ENCODE measurements around the gene IGF2BP1. TPM values are rescaled to one million over a fixed set of nuclear protein-coding genes. Genes with fewer than 3 reads are reported as not detected.
"Not testable (repeated sequence)": the region's sequence is repeated elsewhere in the genome, so short reads cannot be mapped to it uniquely, and the experiment has no call there.

IGF2BP1 gene
- total and polyA plus RNA-seq, 4 donors: 1.4 to 7.5 (median 6.5) TPM

GRCh38 chr17:49069585-49070273 is 72.5 kb downstream of the IGF2BP1 start:
- Histone ChIP-seq H3K27ac (ENCODE audit: low read depth, low read length) (no peak overlapping the region), H3K36me3 (ENCODE audit: control insufficient read depth, insufficient read depth, low read length) (no peaks in the 10 kb centered on the region), H3K27me3 (ENCODE audit: control insufficient read depth, insufficient read depth, low read length) (no peaks in the 10 kb centered on the region), H3K4me1 (ENCODE audit: control insufficient read depth, insufficient read depth, low read length) (peaks cover under 1% of the 10 kb centered on the region), H3K4me3 (ENCODE audit: low read depth, low read length) (no peak overlapping the region), H3K9me3 (ENCODE audit: control insufficient read depth, insufficient read depth, low read length) (no peaks in the 10 kb centered on the region)
- WGBS (ENCODE audit: insufficient coverage): 100% methylated on average over 1 of the region's 2 CpGs
- no peak for DNase-seq (ENCODE audit: low read depth in 4 of 6, low spot score in 6 of 6)

DNA sequence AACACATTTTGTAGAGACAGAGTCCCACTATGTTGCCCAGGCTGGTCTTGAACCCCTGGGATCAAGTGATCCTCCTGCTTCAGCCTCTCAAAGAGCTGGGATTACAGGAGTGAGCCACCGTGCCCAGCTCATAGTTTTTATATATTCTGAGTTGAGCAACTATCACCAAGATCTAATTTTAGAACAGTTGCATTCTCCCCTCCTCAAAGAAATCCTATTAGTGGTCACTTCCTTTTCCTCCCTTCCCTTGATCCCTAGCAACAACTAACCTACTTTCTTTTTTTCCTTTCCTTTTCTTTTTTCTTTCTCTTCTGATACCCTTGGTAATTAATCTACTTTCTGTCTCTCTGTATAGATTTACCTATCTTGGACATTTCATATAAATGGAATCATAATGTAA is 73.9 kb downstream of the IGF2BP1 start:
- no CpG with 5 or more reads among the region's 1 CpG for WGBS (ENCODE audit: insufficient coverage)
- no peaks in the 10 kb centered on the region for H3K4me1 ChIP-seq (ENCODE audit: control insufficient read depth, insufficient read depth, low read length)
- no peak overlapping the region for H3K27ac ChIP-seq (ENCODE audit: low read depth, low read length)
- DNase-seq (ENCODE audit: low read depth in 4 of 6, low spot score in 6 of 6): no peak
- H3K27me3 ChIP-seq (ENCODE audit: control insufficient read depth, insufficient read depth, low read length): no peaks in the 10 kb centered on the region
- no peak overlapping the region for H3K4me3 ChIP-seq (ENCODE audit: low read depth, low read length)
- no peaks in the 10 kb centered on the region for H3K36me3 ChIP-seq (ENCODE audit: control insufficient read depth, insufficient read depth, low read length)
- H3K9me3 ChIP-seq (ENCODE audit: control insufficient read depth, insufficient read depth, low read length): no peaks in the 10 kb centered on the region

- Histone ChIP-seq H3K36me3 (ENCODE audit: control insufficient read depth, insufficient read depth, low read length) (no peaks in the 10 kb centered on the region), H3K4me3 (ENCODE audit: low read depth, low read length) (no peak overlapping the region), H3K27ac (ENCODE audit: low read depth, low read length) (no peak overlapping the region), H3K27me3 (ENCODE audit: control insufficient read depth, insufficient read depth, low read length) (no peaks in the 10 kb centered on the region), H3K4me1 (ENCODE audit: control insufficient read depth, insufficient read depth, low read length) (no peaks in the 10 kb centered on the region), H3K9me3 (ENCODE audit: control insufficient read depth, insufficient read depth, low read length) (no peaks in the 10 kb centered on the region)
- no peak for DNase-seq (ENCODE audit: low read depth in 4 of 6, low spot score in 6 of 6)
- WGBS (ENCODE audit: insufficient coverage): 95% methylated on average over 3 of the region's 3 CpGs
Measured at GRCh38 chr17:49074851-49075540, 77.8 kb downstream of the IGF2BP1 start.

DNA sequence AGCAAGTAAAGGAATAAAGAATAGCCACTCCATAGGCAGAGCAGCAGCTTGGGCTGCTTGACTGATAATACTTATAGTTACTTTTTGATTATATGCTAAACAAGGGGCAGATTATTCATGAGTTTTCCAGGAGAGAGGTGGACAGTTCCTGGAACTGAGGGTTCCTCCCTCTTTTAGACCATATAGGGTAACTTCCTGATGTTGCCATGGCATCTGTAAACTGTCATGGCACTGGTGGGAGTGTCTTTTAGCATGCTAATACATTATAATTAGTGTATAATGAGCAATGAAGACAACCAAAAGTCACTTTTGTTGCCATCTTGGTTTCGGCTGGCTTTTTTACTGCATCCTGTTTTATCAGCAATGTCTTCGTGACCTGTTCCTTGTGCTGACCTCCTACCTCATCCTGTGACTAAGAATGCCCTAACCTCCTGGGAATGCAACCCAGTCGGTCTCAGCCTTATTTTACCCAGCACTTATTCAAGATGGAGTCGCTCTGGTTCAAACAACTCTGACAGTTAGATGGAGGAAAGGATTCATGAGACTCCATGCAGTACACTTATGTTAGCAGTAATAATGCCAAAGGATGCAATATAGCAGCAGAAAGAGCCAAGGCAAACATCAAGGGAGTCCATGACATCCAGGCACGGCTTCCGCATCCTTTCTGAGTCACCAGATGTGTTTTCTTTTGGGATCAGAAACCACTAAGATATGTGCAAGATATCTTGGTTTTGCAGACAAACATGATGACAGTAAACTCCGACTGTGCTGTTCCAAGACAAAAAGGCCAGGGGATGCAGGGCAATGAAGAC is 79.6 kb downstream of the IGF2BP1 start:
- Histone ChIP-seq H3K4me1 (ENCODE audit: control insufficient read depth, insufficient read depth, low read length) (no peaks in the 10 kb centered on the region), H3K4me3 (ENCODE audit: low read depth, low read length) (no peak overlapping the region), H3K27me3 (ENCODE audit: control insufficient read depth, insufficient read depth, low read length) (no peaks in the 10 kb centered on the region), H3K36me3 (ENCODE audit: control insufficient read depth, insufficient read depth, low read length) (no peaks in the 10 kb centered on the region), H3K9me3 (ENCODE audit: control insufficient read depth, insufficient read depth, low read length) (no peaks in the 10 kb centered on the region), H3K27ac (ENCODE audit: low read depth, low read length) (no peak overlapping the region)
- DNase-seq (ENCODE audit: low read depth in 4 of 6, low spot score in 6 of 6): no peak
- 77% methylated on average over 5 of the region's 7 CpGs for WGBS (ENCODE audit: insufficient coverage)

DNA sequence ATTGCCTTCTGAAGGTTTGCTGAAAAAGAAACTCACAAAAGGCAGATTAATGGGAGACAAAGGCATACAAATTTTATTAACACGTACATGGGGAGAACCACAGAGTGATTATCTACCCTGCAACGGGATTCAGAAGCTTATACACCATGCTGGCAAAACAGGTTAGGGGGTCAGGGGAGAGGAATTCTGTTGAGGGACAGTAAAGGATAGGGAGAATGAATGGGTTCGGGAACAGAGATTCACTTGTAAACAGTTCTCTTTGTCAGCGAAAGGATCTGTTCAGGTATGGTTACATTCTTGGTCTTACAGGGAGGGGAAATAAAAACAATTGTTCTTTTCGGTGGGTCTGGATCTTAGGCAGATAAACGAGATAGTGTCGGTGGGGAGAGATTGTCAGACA is 81.1 kb downstream of the IGF2BP1 start:
- no peaks in the 10 kb centered on the region for H3K36me3 ChIP-seq (ENCODE audit: control insufficient read depth, insufficient read depth, low read length)
- no peaks in the 10 kb centered on the region for H3K27me3 ChIP-seq (ENCODE audit: control insufficient read depth, insufficient read depth, low read length)
- DNase-seq (ENCODE audit: low read depth in 4 of 6, low spot score in 6 of 6): no peak
- 84% methylated on average over 7 of the region's 7 CpGs for WGBS (ENCODE audit: insufficient coverage)
- no peaks in the 10 kb centered on the region for H3K9me3 ChIP-seq (ENCODE audit: control insufficient read depth, insufficient read depth, low read length)
- no peak overlapping the region for H3K27ac ChIP-seq (ENCODE audit: low read depth, low read length)
- no peaks in the 10 kb centered on the region for H3K4me1 ChIP-seq (ENCODE audit: control insufficient read depth, insufficient read depth, low read length)
- H3K4me3 ChIP-seq (ENCODE audit: low read depth, low read length): no peak overlapping the region

GRCh38 chr17:49079840-49080663 is 82.9 kb downstream of the IGF2BP1 start:
- Histone ChIP-seq H3K27me3 (ENCODE audit: control insufficient read depth, insufficient read depth, low read length) (no peaks in the 10 kb centered on the region), H3K36me3 (ENCODE audit: control insufficient read depth, insufficient read depth, low read length) (no peaks in the 10 kb centered on the region), H3K27ac (ENCODE audit: low read depth, low read length) (no peak overlapping the region), H3K4me1 (ENCODE audit: control insufficient read depth, insufficient read depth, low read length) (no peaks in the 10 kb centered on the region), H3K9me3 (ENCODE audit: control insufficient read depth, insufficient read depth, low read length) (no peaks in the 10 kb centered on the region), H3K4me3 (ENCODE audit: low read depth, low read length) (no peak overlapping the region)
- no peak for DNase-seq (ENCODE audit: low read depth in 4 of 6, low spot score in 6 of 6)
- 90% methylated on average over 4 of the region's 10 CpGs for WGBS (ENCODE audit: insufficient coverage)

DNA sequence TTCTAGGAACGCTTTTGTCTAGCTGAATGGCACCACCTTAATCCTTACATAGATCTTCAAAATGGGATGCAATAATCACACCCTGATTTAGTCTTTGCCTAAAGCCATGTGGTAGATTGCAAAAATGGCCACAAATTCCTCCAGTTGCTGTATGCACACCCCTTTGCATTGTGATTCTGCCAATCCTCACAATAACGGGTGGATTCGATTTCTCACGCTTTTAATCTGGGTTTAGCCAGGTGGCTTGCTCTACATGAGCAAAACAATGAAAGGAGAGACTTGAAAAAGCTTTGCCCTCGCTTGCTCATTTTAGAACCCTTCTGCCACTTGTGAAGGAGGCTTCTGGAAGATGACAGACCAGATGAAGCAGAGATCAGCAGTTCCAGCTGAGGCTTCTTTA is 85.0 kb downstream of the IGF2BP1 start:
- Histone ChIP-seq H3K4me1 (ENCODE audit: control insufficient read depth, insufficient read depth, low read length) (no peaks in the 10 kb centered on the region), H3K36me3 (ENCODE audit: control insufficient read depth, insufficient read depth, low read length) (no peaks in the 10 kb centered on the region), H3K4me3 (ENCODE audit: low read depth, low read length) (no peak overlapping the region), H3K27ac (ENCODE audit: low read depth, low read length) (no peak overlapping the region), H3K9me3 (ENCODE audit: control insufficient read depth, insufficient read depth, low read length) (no peaks in the 10 kb centered on the region), H3K27me3 (ENCODE audit: control insufficient read depth, insufficient read depth, low read length) (peaks cover 2% of the 10 kb centered on the region)
- no peak for DNase-seq (ENCODE audit: low read depth in 4 of 6, low spot score in 6 of 6)
- 69% methylated on average over 3 of the region's 5 CpGs for WGBS (ENCODE audit: insufficient coverage)

- H3K4me1 ChIP-seq (ENCODE audit: control insufficient read depth, insufficient read depth, low read length); H3K27ac ChIP-seq (ENCODE audit: low read depth, low read length); H3K4me3 ChIP-seq (ENCODE audit: low read depth, low read length); H3K36me3 ChIP-seq (ENCODE audit: control insufficient read depth, insufficient read depth, low read length); H3K27me3 ChIP-seq (ENCODE audit: control insufficient read depth, insufficient read depth, low read length); H3K9me3 ChIP-seq (ENCODE audit: control insufficient read depth, insufficient read depth, low read length); DNase-seq (ENCODE audit: low read depth in 4 of 6, low spot score in 6 of 6): not testable (repeated sequence)
- WGBS (ENCODE audit: insufficient coverage): no CpG with 5 or more reads among the region's 2 CpGs
Measured at GRCh38 chr17:49085046-49085445, 87.9 kb downstream of the IGF2BP1 start.

DNA sequence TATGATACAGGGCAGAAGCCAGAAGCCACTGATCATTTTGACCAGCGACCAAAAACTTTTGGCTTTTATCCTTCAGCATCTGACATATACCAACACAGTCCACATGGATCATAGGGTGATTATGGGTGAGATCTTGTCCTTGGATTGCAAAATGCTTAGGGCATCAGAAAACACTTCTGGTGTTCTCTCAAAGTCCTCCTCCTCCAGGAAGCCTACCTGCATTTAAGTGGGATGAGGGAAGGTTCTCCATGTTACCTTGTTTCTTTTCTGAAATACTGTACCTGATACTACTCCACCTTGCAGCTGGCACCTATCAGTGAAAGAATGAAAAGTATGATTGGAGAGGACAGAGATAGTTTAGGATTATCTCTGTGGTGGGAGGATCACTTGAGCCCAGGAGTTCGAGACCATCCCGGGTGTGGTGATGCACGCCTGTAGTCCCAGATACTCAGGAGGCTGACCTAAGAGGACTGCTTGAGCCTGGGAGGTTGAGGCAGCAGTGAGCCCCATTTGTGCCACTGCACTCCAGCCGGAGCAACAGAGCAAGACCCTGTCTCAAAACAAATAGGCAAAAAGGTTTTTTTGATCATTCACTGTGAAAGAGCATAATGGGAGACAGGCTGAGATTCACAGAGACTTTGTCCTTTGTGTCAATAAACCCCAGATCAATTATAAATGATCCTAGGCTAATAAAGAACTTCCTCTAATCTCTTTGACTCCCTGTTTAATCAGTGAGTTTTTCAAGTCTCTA is 88.6 kb downstream of the IGF2BP1 start:
- no peak for DNase-seq (ENCODE audit: low read depth in 4 of 6, low spot score in 6 of 6)
- 84% methylated on average over 4 of the region's 5 CpGs for WGBS (ENCODE audit: insufficient coverage)
- Histone ChIP-seq H3K27ac (ENCODE audit: low read depth, low read length) (no peak overlapping the region), H3K4me1 (ENCODE audit: control insufficient read depth, insufficient read depth, low read length) (no peaks in the 10 kb centered on the region), H3K36me3 (ENCODE audit: control insufficient read depth, insufficient read depth, low read length) (no peaks in the 10 kb centered on the region), H3K9me3 (ENCODE audit: control insufficient read depth, insufficient read depth, low read length) (no peaks in the 10 kb centered on the region), H3K4me3 (ENCODE audit: low read depth, low read length) (no peak overlapping the region), H3K27me3 (ENCODE audit: control insufficient read depth, insufficient read depth, low read length) (peaks cover 2% of the 10 kb centered on the region)

Measured in spinal cord (tissue), 10 donors.